ENCODE results near the gene PUS7L.
"Not testable (repeated sequence)": the region's sequence is repeated elsewhere in the genome, so short reads cannot be mapped to it uniquely, and the experiment has no call there.

The PUS7L gene

DNA sequence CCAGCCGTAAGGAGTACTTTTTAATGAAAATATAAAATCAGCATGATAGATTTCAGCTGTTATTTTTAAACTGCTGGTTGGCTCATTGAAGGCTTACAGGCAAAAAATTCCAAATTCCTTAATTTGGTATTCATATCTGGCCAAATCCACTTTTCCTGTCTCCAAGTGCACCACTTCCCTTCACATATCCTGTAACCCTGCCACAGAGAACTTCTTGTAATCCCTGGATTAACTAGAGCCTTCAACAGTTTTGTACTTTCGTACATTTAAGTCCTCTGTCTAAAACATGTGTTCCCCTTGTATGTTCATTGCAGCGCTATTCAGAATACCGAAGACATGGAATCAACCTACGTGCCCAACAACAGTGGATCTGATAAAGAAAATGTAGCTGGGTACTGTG, 9.6 kb downstream of the PUS7L start:
- no peak for DNase-seq (ENCODE audit: low read depth)

DNA sequence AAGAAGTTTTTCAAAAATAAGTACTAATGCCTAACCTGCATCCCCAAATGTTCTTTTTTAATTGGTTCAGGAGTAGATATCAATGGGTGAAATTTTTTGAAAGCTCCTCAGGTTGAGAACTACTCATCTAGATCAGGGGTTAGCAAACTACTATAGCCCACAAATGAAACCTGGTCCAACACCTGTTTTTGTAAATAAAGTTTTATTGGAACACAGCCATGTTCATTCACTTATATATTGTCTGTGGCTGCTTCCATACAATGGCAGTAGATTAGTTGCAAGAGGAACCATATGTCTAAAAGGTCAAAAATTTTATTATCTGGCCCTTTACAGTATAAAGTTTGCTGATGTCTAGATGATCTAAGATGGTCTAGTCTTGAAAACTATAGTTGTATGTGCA, 13.8 kb downstream of the PUS7L start:
- no peak for DNase-seq (ENCODE audit: low read depth)

DNA sequence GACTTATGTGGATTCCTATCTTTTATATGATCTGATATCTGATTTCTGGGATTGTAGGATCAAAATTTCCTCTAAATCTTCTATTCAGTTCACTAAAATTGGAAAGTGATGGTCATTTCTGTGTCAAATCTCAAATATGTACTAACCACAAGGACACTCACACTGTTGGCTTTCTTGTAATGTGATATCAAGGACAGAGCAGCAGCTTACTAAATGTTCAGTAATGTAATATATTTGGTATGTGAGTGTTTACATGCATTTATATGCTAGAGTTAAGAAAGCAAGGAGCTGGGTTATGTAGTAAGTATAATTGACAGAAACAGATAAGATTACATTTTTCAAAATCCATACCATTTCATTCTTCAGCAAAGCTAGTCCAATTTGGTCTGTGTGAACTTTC, 16.5 kb downstream of the PUS7L start:
- DNase-seq (ENCODE audit: low read depth): no peak

DNA sequence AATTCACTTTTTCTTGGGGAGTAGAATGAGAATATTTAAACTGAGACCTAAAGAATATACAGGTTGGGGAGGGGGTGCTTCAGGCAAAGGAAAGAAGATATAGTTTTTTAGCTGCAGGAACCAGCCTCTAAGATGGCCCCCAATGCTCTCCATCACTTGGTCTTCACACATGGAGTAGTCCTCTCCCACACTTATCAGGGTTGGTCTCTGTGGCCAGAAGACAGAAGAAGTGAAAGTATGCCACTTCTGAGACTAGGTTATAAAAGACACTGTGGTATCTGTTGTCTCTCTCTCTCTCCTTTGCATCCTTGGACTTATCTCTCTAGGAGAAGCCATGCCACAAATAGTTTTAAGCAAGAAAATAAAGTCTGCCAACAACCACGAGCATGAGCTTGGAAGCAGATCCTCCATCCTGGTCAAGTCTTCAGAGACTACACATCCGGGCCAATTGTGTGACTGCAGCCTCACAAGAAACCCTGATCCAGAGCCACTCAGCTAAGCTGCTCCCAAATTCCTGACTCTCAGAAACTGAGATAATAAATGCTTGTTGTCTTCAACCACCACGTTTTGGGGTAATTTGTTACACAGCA, 18.0 kb downstream of the PUS7L start:
- no peak for DNase-seq (ENCODE audit: low read depth)

DNA sequence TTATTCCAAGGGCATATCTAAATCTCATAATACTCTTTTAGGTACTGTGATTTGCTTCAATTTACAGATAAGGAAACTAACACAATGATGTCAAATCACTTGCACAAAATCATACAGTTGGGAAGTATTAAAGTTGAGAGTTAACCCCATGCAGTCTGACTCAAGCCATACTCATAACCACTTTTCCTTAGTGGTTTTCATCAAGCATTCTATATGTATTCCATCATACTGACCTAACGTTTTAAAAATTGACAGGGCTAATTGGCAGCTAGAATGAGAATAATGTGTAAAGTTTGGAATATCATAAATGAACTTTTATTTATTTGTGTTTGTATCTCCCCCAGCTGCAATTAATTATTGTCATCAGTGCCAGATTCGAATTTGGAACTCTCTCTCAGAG, 20.9 kb downstream of the PUS7L start:
- no peak for DNase-seq (ENCODE audit: low read depth)

DNA sequence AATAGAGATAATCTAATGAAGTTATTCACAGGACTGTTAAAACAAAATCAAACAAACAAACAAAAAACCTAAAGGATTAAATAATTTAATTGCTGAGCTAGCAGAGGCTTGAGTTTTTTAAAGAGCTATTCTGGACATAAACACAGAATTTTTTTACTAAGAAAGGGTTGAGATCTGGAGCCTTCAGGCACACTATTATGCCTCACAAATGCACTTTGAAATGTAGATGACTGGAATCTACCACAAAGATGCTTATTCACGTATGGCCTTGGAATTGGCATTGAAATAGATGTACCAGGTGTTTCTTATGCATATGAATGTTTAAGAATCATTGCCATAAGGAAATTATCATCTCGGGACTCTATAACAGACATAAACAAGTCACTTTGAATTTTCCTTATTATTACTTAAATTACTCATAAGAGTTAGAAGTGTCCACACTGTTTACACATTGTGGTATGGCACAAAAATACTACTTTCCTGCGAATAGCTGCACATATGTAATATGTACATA, 21.6 kb downstream of the PUS7L start:
- DNase-seq (ENCODE audit: low read depth): no peak

DNA sequence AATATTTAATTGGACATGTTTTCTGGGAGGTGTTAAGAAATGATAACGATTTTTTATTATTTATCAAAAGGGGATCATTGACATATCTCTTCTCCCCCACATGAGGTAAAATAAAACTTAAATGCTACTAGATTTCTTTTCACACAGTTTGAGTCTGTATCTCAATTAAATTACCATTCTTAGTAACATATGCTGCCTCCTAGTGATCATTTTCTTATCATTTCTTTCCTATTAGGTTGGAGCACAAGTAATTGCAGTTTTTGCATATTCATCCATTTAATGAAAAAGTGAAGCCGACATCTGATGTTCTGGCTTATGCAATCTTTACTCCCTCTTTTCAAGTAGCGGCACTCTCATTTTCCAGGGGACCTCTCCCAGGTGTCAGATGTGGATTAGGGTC, 24.9 kb downstream of the PUS7L start:
- no peak for DNase-seq (ENCODE audit: low read depth)

DNA sequence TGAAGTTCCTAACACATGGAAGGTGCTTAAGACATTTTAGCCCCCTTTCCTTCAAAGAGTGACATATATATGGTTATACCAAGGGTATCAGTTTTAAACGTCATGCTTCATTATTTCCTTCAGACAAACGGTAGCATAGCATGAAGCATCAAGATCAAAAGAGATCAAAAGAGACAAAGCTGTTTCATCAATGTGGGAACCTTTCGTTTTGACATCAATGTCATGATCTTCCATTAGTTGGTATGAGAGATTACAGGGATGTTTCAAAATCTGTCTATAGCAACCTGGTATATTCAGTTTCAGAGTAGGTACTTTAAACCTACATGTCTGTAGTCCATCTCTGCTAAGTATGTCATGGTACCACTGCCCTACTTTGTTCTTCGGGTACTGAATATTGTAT, 28.3 kb downstream of the PUS7L start:
- no peak for DNase-seq (ENCODE audit: low read depth)

DNA sequence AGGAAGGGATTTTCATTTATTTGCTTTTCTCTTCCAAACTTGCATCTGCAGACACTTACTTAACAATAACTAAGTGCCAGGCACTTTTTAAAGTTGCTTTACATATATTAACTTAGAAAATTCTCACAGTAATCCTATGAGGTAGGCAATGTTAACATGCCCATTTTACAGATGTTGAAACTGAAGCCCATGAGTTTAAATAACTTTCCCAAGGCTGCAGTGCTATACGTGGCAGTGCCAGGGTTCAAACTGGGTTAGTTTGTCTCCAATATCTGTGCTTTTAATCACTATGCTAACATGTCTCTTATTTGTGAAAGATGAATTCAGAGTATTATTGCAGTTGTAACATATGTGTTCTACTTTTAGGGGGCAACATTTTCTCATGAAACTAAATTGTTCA, 29.9 kb downstream of the PUS7L start:
- DNase-seq (ENCODE audit: low read depth): no peak

DNA sequence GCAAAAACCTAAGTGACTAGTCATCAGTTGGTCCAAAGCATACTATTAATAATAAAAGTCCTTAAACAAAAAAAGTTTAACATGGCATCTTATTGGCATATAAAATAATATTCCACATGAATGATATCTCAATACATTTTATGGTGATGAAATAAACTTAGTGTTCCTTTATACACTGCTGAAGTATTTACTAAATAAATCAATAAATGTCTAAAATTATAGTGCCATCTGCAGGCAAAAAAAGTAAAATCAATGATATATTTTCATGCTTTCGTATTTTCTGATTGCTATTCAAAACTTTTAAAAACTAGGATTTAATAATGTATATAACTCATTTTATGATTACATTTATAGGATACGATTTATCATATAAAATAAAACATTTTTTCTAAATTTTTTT, 30.5 kb downstream of the PUS7L start:
- no peak for DNase-seq (ENCODE audit: low read depth)

DNA sequence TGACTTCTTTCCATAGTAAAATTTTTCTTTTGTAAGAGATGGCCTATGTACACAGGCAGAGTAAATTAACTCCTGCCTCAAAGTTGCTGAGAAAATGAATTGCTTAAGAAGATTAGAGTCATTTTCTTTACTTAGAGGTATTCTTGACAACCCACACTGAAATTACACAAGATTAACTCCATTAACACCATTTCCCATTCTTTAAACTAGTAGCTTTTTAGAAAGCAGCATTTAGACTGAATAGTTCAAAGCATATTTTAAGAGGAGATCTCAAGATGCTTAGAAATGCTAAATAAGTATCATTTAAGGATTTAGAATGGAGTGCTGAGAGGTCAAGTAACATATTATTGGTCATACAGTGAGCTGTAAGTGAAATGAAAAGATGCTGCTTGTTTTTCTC, 35.5 kb downstream of the PUS7L start:
- DNase-seq (ENCODE audit: low read depth): no peak

DNA sequence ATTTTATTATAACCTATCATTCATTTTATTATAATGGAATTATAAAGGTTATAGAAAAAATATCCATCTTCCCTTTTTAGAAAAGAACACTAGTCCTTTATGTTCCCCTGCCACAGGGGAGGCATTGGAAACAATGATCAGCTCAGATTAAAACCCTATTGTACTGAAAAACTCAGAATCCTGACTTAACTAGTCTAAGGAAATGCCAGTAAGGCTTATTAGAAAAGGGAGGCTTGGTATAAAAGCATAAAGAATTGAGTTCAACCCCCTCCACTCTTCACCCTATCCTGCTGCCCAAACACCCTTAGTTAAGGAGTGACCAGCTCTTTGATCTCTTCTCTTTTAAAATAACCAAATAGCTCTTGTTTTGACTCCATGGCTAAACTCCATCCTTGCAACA, 36.0 kb downstream of the PUS7L start:
- no peak for DNase-seq (ENCODE audit: low read depth)

DNA sequence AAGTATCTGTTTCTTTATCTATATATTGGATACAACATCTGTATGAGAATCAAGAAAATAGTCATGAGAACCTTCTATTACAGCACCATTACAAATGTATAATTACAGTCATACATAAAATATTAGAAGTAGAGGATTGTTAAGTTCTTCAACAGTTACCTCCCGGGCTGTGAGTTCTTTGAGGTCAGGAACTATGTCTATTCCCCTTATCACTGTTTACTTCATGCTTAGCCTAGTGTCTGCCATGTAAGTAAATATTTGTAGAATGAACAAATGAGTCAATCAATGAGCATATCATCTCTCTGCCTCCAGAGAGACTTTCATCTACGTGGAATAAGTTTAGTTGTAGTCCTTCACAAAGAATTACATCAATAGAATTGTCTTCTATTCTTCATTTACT, 47.2 kb downstream of the PUS7L start:
- DNase-seq (ENCODE audit: low read depth): no peak

DNA sequence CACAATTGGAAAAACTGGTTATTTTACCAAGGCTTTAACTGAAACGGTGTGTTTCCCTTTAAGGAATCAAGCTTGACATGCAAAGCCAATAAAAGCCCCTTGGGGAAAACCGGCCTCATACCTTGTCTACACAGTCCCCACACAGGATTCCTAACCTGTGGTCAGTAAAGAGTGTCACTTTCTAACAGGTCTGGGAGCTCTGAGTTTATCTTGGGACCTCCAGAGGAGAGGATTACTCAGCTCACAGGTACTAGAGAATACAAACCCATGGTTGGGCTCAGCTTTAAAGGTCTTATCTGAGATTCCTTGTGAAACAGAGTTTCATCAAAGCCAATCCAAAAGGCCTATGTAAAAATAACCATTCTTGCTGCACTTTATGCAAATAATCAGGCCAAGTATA, 54.8 kb downstream of the PUS7L start:
- DNase-seq (ENCODE audit: low read depth): not testable (repeated sequence)

DNA sequence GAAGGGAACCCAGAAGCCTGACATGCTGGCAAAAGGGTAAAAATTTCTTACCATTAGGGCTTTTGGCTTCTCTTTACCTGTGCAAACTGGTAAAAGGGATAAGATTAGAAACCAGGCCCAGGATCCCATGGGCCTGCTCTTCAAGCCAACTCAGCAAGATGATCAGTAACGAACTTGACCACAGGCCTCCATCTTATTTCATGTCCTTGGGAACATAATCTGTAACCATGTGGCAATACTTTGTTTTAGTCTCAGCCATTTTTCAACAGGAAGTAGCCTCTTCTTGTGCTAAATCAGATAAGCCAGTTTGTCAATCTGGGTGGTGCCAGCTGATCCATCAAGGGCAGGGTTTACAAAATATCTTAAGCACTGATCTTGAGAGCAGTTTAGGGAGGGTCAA, 57.4 kb downstream of the PUS7L start:
- not testable (repeated sequence) for DNase-seq (ENCODE audit: low read depth)

DNA sequence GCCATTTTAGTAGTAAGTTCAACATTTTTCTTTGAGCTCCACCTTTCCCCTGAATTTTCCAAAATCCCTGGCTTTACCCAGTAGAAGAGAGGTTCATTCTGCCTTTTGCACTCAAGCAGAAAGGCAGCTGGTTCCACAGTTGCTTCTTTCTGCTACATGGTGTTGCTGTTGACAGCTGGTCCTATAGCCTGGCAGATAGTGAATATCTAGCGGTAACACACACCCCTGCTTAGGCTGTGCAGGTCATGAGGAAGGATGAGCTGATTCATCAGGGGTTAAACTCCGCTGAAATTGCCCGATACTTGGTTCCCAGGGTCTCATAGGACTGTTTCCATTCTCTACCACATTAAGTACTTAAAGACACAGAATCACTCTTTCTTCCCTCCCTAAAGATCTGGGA, 62.4 kb downstream of the PUS7L start:
- no peak for DNase-seq (ENCODE audit: low read depth)

DNA sequence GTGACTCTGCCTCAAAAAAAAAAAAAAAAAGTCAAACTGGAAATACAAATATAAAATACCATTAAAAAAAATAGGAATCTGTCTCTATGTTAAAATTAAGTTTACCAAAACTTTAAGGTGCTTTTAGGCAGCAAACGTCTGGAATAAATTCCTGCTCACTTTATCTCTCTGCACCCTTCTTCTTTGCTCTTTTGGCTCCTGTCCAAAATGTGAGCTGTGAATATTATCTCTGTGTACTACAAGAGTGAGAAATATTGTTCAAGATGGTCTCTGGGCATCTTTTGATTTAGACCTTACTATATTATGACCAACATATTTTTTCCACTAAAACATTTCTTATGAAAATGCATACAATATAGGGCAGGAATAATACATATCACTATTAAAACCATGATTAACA, 63.7 kb downstream of the PUS7L start:
- no peak for DNase-seq (ENCODE audit: low read depth)

DNA sequence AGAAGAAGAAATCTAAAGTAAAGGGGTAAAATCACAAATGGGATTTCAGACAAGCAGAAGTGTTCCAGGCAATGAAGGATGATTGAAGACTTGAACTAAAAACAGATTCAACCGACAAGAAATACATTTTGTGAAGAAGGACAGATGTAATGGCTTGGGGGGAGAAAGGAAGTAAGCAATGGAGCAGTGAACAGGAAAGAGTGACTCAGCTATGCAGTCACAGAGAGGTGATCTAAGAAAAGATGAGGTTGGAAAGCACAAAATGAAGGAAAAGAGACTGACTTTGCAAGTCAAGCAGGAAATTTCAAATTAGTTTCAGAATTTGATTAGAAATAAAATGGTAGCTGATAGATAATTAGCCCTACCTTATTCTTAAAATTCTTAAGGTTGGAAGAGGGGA, 66.5 kb downstream of the PUS7L start:
- DNase-seq (ENCODE audit: low read depth): no peak

DNA sequence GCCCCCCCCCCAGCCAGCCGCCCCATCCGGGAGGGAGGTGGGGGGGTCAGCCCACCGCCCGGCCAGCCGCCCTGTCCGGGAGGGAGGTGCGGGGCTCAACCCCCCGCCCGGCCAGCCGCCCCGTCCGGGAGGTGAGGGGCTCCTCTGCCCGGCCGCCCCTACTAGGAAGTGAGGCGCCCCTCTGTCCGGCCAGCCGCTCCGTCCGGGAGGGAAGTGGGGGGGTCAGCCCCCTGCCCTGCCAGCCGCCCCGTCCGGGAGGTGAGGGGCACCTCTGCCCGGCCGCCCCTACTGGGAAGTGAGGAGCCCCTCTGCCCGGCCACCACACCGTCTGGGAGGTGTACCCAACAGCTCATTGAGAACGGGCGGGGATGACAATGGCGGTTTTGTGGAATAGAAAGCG, 73.1 kb downstream of the PUS7L start:
- DNase-seq (ENCODE audit: low read depth): not testable (repeated sequence)

DNA sequence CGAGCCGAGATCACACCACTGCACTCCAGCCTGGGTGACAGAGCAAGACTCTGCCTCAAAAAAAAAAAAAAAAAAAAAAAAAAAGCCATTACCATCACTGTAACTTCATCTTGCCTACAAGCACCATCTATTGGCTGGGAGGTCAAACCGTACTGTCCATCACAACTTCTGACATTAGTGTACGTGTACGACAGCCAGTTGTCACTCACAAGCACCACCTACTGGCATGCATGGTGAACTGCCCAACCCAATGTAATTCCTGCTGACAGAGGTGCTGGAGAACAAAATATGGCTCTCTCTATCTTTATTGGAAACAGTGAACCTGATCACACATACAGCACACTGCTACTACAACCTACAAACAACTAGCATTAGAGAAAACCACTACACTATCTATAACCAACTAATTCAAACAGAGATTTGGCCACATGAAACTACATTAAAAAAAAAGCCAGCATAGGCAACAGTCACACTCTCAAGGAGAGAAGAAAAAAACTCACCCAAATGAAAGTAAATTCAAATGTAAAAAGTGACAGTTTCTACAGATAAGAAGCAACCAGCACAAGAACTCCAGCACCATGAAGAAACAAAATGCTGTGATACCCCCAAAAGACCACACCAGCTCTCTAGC, 82.3 kb downstream of the PUS7L start:
- DNase-seq (ENCODE audit: low read depth): no peak

DNA sequence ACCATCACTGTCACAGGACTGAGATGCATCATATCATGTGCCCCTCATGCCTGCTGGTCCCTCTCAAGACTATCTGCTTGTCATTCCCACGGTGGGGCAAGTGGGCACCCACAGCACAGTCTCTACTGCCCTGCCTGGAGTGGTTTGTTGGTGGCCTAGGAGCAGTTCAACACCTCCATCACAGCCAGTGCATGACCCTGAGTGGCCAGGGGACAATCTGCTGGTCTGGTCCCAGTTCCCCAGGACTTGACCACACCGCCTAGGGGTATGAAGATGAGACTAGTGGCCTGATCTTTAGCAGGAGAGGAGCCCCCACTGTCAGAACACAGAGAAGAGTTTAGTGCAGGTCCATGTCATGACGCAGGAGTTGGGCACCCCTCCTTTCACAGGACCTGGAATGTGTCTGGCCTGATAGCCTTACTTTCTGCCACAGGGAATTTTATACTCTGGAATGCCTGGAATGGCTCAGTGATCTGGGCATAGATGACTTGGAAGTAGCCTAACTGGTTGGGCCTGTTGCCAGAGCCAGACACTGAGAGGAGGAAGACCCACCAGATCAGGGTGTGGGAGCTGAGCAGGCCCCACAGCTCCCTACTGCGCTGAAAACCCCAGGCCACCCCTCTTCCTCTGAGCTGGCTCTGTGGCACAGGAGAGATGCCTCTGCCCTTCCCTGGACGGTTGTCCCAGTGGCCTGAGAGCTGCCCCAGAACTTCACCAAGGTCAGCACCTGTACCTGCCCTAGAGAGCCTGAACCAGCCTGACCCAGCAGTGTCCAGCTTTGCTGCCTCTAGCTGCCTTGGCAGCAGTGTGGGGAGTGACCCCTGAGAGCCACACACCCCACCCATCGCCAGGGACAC, 83.3 kb downstream of the PUS7L start:
- DNase-seq (ENCODE audit: low read depth): no peak

DNA sequence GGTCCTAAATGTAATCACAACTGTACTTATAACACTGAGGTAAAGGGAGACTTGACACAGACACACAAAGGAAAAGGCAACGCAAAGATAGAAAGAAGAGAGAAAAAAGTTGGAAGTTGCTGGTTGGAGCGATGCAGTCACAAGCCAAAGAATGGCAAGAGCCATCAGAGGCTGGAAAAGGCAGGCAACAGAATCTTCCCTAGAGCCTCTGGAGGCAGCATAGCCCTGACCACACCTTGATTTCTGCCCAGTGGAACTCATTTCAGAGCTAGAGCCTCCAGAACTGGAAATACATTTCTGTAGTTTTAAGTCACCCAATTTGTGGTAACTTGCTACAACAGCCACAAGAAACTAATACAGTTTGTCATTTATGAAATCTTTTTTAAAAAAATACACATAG, 89.2 kb downstream of the PUS7L start:
- DNase-seq (ENCODE audit: low read depth): no peak
